NCI-H2171 treated with DMSO at 0.1 percent for 48 hours (cell line): ENCODE measurements around the gene PCSK7.
A peak's percentile ranks its signal among the peaks of the same experiment; 100 is the strongest.
"Not testable (repeated sequence)": the region's sequence is repeated elsewhere in the genome, so short reads cannot be mapped to it uniquely, and the experiment has no call there.

Experiments used
- DNase-seq: peaks from one replicate; lab custom pipeline; 2025; lab: John Stamatoyannopoulos, UW

PCSK7 gene

GRCh38 chr11:117214404-117215110, 17.3 kb downstream of the PCSK7 start:
- DNase-seq = no peak

- no peak for DNase-seq
Observed at GRCh38 chr11:117212697-117213355, 19.0 kb downstream of the PCSK7 start.

- no peak for DNase-seq
Observed at GRCh38 chr11:117210620-117211019, 21.3 kb downstream of the PCSK7 start.

- DNase-seq = not testable (repeated sequence)
Observed at GRCh38 chr11:117209351-117210125, 22.3 kb downstream of the PCSK7 start.

GRCh38 chr11:117208710-117209109, 23.2 kb downstream of the PCSK7 start:
- not testable (repeated sequence) for DNase-seq

GRCh38 chr11:117207481-117207880, 24.4 kb downstream of the PCSK7 start:
- not testable (repeated sequence) for DNase-seq

- DNase-seq = not testable (repeated sequence)
Observed at GRCh38 chr11:117206859-117207258, 25.0 kb downstream of the PCSK7 start.

- DNase-seq = not testable (repeated sequence)
Observed at GRCh38 chr11:117206111-117206510, 25.8 kb downstream of the PCSK7 start.

- peak; percentile 29 for DNase-seq
Observed at GRCh38 chr11:117205211-117205818, 26.6 kb downstream of the PCSK7 start.

GRCh38 chr11:117204283-117205080, 27.4 kb downstream of the PCSK7 start:
- no peak for DNase-seq

GRCh38 chr11:117203069-117203407, 28.8 kb downstream of the PCSK7 start:
- no peak for DNase-seq

GRCh38 chr11:117202386-117203068, 29.3 kb downstream of the PCSK7 start:
- DNase-seq = no peak

- no peak for DNase-seq
Observed at GRCh38 chr11:117201658-117202305, 30.1 kb downstream of the PCSK7 start.

GRCh38 chr11:117200813-117201657, 30.8 kb downstream of the PCSK7 start:
- DNase-seq = no peak

- DNase-seq = no peak
Observed at GRCh38 chr11:117199916-117200812, 31.7 kb downstream of the PCSK7 start.

- DNase-seq = no peak
Observed at GRCh38 chr11:117199053-117199915, 32.6 kb downstream of the PCSK7 start, which contains the start of gene TAGLN. Gene TAGLN, plus strand, starts transcription at chr11:117199370. Its CDS starts 3,644 bp downstream, at chr11:117203014.

GRCh38 chr11:117198613-117199012, 33.3 kb downstream of the PCSK7 start:
- DNase-seq = no peak
